Measurements from ENCODE around the gene WNT16. TPM values are rescaled to one million over a fixed set of nuclear protein-coding genes. Genes with fewer than 3 reads are reported as not detected.

The WNT16 gene
- total and polyA plus RNA-seq, 2 experiments from 2014 or later: 0.58 to 2.8 TPM

DNA sequence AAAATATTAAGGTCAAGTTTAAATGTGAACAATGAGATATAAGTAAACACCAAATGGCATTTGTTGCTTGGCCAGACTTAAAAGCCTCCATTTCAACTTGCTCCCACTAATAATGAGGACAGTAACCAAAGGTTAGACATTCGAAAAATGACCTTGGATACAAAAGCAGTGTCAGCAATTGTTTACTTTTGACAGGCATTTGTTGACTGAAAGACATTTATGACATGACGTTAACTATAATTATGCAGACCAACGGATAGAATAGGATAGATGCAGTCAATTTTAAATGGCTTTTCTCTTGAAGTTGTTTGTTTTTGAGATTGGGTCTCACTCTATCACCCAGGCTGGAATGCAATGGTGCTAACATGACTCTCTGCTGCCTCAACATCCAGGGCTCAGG lies 6.3 kb upstream of the WNT16 start:
- TF ChIP-seq EZH2phosphoT487 (IDR thresholded peaks at IDR 0.05; ENCODE audit: low read depth, severe bottlenecking, unreplicated experiment): no peak
- no peak for TF ChIP-seq EZH2 (IDR thresholded peaks at IDR 0.05; ENCODE audit: borderline replicate concordance)
- TF ChIP-seq, protein P1, sequence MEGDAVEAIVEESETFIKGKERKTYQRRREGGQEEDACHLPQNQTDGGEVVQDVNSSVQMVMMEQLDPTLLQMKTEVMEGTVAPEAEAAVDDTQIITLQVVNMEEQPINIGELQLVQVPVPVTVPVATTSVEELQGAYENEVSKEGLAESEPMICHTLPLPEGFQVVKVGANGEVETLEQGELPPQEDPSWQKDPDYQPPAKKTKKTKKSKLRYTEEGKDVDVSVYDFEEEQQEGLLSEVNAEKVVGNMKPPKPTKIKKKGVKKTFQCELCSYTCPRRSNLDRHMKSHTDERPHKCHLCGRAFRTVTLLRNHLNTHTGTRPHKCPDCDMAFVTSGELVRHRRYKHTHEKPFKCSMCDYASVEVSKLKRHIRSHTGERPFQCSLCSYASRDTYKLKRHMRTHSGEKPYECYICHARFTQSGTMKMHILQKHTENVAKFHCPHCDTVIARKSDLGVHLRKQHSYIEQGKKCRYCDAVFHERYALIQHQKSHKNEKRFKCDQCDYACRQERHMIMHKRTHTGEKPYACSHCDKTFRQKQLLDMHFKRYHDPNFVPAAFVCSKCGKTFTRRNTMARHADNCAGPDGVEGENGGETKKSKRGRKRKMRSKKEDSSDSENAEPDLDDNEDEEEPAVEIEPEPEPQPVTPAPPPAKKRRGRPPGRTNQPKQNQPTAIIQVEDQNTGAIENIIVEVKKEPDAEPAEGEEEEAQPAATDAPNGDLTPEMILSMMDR (IDR thresholded peaks at IDR 0.05; ENCODE audit: poor library complexity): no peak
- Histone ChIP-seq H3K9me2 (replicated peaks; ENCODE audit: insufficient read depth) (no peaks in the 10 kb centered on the region), H3K36me3 (replicated peaks; ENCODE audit: insufficient read depth, low read depth) (no peaks in the 10 kb centered on the region), H2AFZ (no peak overlapping the region), H3K27me3 (peaks cover 6% of the 10 kb centered on the region), H3K4me1 (ENCODE audit: insufficient read depth) (no peaks in the 10 kb centered on the region), H3K4me3 (no peak overlapping the region), H3K27ac (no peak overlapping the region), H3K9me3 (ENCODE audit: low read depth) (no peaks in the 10 kb centered on the region), H3K79me2 (no peaks in the 10 kb centered on the region), H3K4me2 (no peak overlapping the region), H4K20me1 (ENCODE audit: insufficient read depth, poor library complexity, severe bottlenecking) (no peaks in the 10 kb centered on the region)
- no peak for DNase-seq (ENCODE audit: low spot score)
- WGBS (ENCODE audit: low lambda C conversion rate, missing lambda C conversion rate): 41% methylated on average over 3 of the region's 3 CpGs

DNA sequence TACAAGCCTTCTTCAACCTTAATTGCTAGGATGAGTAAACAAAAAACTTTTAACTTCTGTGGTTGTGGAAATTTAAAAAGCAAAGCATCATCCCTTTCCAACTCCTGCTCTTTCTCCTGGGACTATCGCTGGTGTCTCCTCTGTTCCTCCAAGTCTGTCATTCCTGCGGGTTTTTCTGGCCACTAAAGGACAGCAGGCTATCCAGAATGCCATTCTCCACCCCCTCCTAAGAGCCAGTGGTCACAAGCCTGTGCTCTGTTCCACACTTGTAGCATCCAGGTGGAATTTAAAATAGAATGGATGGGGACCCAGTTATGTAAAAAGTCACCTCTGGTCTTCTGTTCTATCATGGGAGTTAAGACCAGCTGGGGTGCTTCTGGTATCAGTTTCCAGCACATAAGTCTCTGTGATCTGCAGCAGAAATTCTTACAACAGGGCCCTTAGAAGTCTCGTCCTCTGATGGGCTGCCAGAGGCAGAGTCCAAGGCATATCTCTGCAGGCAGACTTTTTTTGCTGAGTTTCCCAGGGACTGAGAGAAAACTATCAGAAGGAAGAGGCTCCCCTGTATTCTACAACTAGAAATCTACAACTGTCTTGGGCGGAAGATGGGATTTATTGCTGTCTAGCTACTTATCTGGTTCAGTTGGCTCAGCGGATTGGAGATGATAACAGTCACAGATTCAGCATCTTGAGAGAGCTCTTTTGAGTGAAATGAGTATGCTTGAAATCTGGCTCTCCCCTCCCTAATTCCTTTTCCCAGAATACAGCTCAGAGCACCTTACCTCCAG lies 5.1 kb upstream of the WNT16 start:
- no peak for DNase-seq (ENCODE audit: low spot score)
- WGBS (ENCODE audit: low lambda C conversion rate, missing lambda C conversion rate): 48% methylated on average over 5 of the region's 5 CpGs
- Histone ChIP-seq H3K27me3 (peaks cover 18% of the 10 kb centered on the region), H3K27ac (no peak overlapping the region), H3K79me2 (no peaks in the 10 kb centered on the region), H3K9me2 (replicated peaks; ENCODE audit: insufficient read depth) (no peaks in the 10 kb centered on the region), H4K20me1 (ENCODE audit: insufficient read depth, poor library complexity, severe bottlenecking) (no peaks in the 10 kb centered on the region), H3K4me3 (no peak overlapping the region), H3K4me2 (no peak overlapping the region), H3K4me1 (ENCODE audit: insufficient read depth) (no peaks in the 10 kb centered on the region), H3K36me3 (replicated peaks; ENCODE audit: insufficient read depth, low read depth) (no peaks in the 10 kb centered on the region), H3K9me3 (ENCODE audit: low read depth) (no peaks in the 10 kb centered on the region), H2AFZ (no peak overlapping the region)
- TF ChIP-seq, protein P1 (IDR thresholded peaks at IDR 0.05; ENCODE audit: poor library complexity): no peak
- TF ChIP-seq EZH2 (IDR thresholded peaks at IDR 0.05; ENCODE audit: borderline replicate concordance): no peak
- TF ChIP-seq EZH2phosphoT487 (IDR thresholded peaks at IDR 0.05; ENCODE audit: low read depth, severe bottlenecking, unreplicated experiment): no peak

DNA sequence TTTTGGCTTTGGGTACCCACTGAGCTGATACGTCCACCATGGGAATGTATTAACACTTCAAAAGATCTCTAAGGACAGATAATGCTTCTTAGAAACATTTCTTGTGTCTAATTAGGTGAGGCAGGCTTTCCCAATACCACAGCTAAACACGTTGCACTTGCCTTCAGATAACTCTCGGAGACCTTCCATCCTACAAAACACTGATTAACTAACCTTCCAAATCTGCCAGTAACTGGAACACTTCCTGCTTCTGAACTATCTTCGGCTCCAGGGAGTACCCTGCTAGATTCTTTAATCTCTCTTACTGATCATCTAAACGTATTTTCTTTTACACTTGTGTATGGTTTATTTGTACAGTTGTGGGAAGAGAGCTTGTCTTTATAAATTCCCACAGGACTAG lies 1.1 kb upstream of the WNT16 start:
- no peak for DNase-seq (ENCODE audit: low spot score)
- Histone ChIP-seq H3K79me2 (no peaks in the 10 kb centered on the region), H4K20me1 (ENCODE audit: insufficient read depth, poor library complexity, severe bottlenecking) (no peaks in the 10 kb centered on the region), H3K36me3 (replicated peaks; ENCODE audit: insufficient read depth, low read depth) (no peaks in the 10 kb centered on the region), H3K27me3 (peaks cover 56% of the 10 kb centered on the region), H3K9me2 (replicated peaks; ENCODE audit: insufficient read depth) (no peaks in the 10 kb centered on the region), H3K4me3 (no peak overlapping the region), H2AFZ (no peak overlapping the region), H3K4me1 (ENCODE audit: insufficient read depth) (peaks cover 7% of the 10 kb centered on the region), H3K4me2 (no peak overlapping the region), H3K9me3 (ENCODE audit: low read depth) (no peaks in the 10 kb centered on the region), H3K27ac (no peak overlapping the region)
- TF ChIP-seq, protein P1 (IDR thresholded peaks at IDR 0.05; ENCODE audit: poor library complexity): no peak
- TF ChIP-seq EZH2 (IDR thresholded peaks at IDR 0.05; ENCODE audit: borderline replicate concordance) (no peak), EZH2phosphoT487 (IDR thresholded peaks at IDR 0.05; ENCODE audit: low read depth, severe bottlenecking, unreplicated experiment) (no peak)
- 69% methylated on average over 5 of the region's 5 CpGs for WGBS (ENCODE audit: low lambda C conversion rate, missing lambda C conversion rate)
